Measurements from ENCODE around the gene UBAP2.

The UBAP2 gene

GRCh38 chr9:33950371-33950770, 98.3 kb downstream of the UBAP2 start:
- no peak overlapping the region for H3K4me3 ChIP-seq (ENCODE audit: low read length)
- DNase-seq (ENCODE audit: low read depth), result no peak
- TF ChIP-seq CTCF (conservative IDR thresholded peaks at IDR 0.05; ENCODE audit: low read length), result no peak

DNA sequence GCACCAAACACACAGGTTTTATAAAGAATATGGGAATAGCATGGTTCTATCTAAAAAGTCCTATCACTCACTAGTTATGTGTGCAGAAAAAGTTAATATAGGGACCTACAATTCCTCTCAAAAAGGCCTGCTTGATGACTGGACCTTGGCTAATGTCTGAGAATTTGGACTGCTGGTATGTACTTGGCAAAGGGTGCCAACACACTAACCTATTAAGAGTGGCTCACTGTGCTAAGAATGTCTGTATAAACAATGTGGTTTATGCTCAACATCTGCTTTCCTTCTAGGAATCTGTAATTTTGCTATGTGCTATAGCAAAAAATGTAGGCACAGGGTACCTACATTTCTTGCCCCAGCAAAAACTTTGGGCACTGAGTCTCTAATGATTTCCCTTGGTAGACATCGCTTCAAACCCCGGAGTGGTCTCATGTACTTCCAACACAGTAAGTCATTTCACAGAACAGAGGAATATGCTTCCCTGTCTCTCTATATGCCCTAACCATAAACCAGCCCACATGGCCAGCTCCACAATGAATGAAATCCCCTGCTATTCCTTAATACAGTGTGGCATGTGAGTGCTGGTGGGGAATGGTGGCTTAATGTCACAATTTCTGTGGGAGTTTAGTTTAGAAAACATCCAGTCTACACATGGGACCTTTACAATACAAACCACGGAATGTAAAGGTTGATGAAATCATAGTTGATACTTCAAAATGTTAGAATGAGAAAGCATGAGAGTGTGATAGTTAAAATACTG, 101.7 kb downstream of the UBAP2 start:
- no peak for TF ChIP-seq CTCF (conservative IDR thresholded peaks at IDR 0.05; ENCODE audit: low read length)
- DNase-seq (ENCODE audit: low read depth), result peak; percentile 99
- no peak overlapping the region for H3K4me3 ChIP-seq (ENCODE audit: low read length)

GRCh38 chr9:33943389-33943788, 105.3 kb downstream of the UBAP2 start:
- H3K4me3 ChIP-seq (ENCODE audit: low read length), result no peak overlapping the region
- no peak for DNase-seq (ENCODE audit: low read depth)
- no peak for TF ChIP-seq CTCF (conservative IDR thresholded peaks at IDR 0.05; ENCODE audit: low read length)

DNA sequence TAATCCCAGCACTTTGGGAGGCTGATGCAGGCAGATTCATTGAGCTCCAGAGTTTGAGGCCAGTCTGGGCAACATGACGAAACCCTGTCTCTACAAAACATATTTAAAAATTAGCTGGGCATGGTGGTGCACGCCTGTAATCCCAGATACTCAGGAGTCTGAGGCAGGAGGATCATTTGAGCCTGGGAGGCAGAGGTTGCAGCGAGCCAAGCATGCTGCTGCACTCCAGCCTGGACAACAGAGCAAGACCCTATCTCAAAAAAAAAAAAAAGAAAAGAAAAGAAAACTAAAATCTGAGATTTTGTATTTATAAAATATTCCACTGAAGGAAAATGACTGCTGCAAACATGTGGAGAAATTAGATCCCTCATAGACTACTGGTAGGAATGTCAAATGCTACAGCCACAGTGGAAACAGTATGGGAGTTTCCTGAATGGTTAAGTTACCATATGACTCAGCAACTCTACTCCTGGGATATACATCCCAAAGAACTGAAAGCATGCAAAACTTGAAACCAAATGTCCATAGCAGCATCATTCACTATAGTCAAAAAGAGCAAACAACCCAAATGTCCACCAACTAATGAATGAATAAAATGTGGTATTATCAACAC, 106.1 kb downstream of the UBAP2 start:
- peak; percentile 60 for TF ChIP-seq CTCF (conservative IDR thresholded peaks at IDR 0.05; ENCODE audit: low read length)
- H3K4me3 ChIP-seq (ENCODE audit: low read length), result no peak overlapping the region
- DNase-seq (ENCODE audit: low read depth), result peak; percentile 69

DNA sequence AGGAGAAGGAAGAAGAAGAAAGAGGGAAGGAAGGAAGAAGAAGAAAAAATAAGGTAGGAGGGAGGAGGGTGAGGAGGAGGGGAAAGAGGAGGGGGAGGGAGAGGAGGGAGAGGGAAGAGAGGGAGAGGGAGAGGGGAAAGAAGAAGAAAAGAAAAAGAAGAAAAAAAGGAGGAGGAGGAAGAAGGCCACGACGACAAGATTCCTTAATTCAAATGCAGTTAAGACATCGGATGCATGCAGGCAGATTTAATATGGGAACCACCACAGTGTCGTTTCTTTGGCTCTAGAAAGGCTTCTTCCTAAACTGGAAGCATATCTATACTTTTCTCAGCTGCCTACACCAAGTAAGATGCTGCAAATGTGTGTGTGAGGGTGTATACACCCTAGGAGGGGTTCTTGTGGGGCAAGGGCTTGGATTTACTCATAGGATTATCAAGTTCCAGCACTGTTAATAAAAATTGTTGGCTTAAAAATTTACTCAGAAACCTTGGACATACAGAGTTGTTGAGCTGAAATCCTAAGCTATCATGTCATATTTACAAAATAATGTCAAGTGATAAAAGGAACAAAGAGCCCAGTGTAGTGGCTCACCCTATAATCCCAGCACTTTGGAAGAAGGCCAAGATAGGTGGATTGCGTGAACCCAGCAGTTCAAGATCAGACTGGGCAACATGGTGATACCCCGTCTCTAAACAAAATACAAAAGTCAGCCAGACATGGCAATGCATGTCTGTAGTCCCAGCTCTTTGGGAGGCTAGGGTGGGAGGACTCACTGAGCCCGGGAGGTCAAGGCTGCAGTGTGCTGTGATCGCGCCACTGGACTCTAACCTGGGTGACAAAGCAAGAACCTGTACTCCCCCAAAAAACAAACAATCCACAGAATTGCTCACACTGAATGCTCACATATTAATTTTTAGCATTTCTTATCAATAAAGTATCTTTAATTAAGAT, 108.5 kb downstream of the UBAP2 start:
- H3K4me3 ChIP-seq (ENCODE audit: low read length), result no peak overlapping the region
- DNase-seq (ENCODE audit: low read depth), result no peak
- no peak for TF ChIP-seq CTCF (conservative IDR thresholded peaks at IDR 0.05; ENCODE audit: low read length)

GRCh38 chr9:33934188-33934878, 114.4 kb downstream of the UBAP2 start:
- no peak for TF ChIP-seq CTCF (conservative IDR thresholded peaks at IDR 0.05; ENCODE audit: low read length)
- no peak overlapping the region for H3K4me3 ChIP-seq (ENCODE audit: low read length)
- DNase-seq (ENCODE audit: low read depth), result no peak
